Amygdala (tissue), 56 donors: ENCODE results near the gene CUBN.
A peak's percentile ranks its signal among the peaks of the same experiment; 100 is the strongest.

ENCODE experiments used
- DNase-seq, 56 donors: peaks; one replicate each; lab custom pipeline; 2025; lab: John Stamatoyannopoulos, UW

CUBN gene

GRCh38 chr10:16965740-16966447 lies 163.7 kb downstream of the CUBN start:
- peak in 1 of 56 donors; percentile 24 for DNase-seq

GRCh38 chr10:16965344-16965616 lies 164.3 kb downstream of the CUBN start:
- DNase-seq: no peak

- DNase-seq: no peak
Observed at GRCh38 chr10:16964576-16965343, 164.9 kb downstream of the CUBN start.

GRCh38 chr10:16960551-16960950 lies 169.1 kb downstream of the CUBN start:
- DNase-seq: no peak

GRCh38 chr10:16957038-16957437 lies 172.6 kb downstream of the CUBN start:
- no peak for DNase-seq

- no peak for DNase-seq
Observed at GRCh38 chr10:16954280-16955030, 175.2 kb downstream of the CUBN start.

- DNase-seq: no peak
Observed at GRCh38 chr10:16953270-16953669, 176.3 kb downstream of the CUBN start.

- DNase-seq: no peak
Observed at GRCh38 chr10:16952610-16953009, 177.0 kb downstream of the CUBN start.

- no peak for DNase-seq
Observed at GRCh38 chr10:16952080-16952479, 177.5 kb downstream of the CUBN start.

- DNase-seq: peak in 30 of 56 donors; percentile 1 to 70 (median 18)
Observed at GRCh38 chr10:16950656-16951601, 178.7 kb downstream of the CUBN start.

- DNase-seq: no peak
Observed at GRCh38 chr10:16949816-16950215, 179.8 kb downstream of the CUBN start.

GRCh38 chr10:16948361-16948760 lies 181.2 kb downstream of the CUBN start:
- DNase-seq: no peak

GRCh38 chr10:16947069-16947468 lies 182.5 kb downstream of the CUBN start:
- no peak for DNase-seq

- DNase-seq: no peak
Observed at GRCh38 chr10:16945593-16945992, 184.0 kb downstream of the CUBN start.

- DNase-seq: no peak
Observed at GRCh38 chr10:16944986-16945385, 184.6 kb downstream of the CUBN start.

- DNase-seq: no peak
Observed at GRCh38 chr10:16944402-16944801, 185.2 kb downstream of the CUBN start.

- DNase-seq: peak in 1 of 56 donors; percentile 12
Observed at GRCh38 chr10:16943295-16944285, 186.0 kb downstream of the CUBN start.

GRCh38 chr10:16942381-16943078 lies 187.1 kb downstream of the CUBN start:
- no peak for DNase-seq

GRCh38 chr10:16941870-16942269 lies 187.7 kb downstream of the CUBN start:
- DNase-seq: no peak
